Pancreas (tissue), 10 donors: ENCODE data around the gene IL17D. TPM values are rescaled to one million over a fixed set of nuclear protein-coding genes. Genes with fewer than 3 reads are reported as not detected.

Experiments
- ATAC-seq, 4 donors: fragments of 200-7000 bp; cut with Tn5 transposase; one replicate each; pipeline versions ENCODE4 v1.8.0 to v1.9.1; 2020; ENCODE audit warnings: mild to moderate bottlenecking in 4 of 4, moderate library complexity in 4 of 4
- DNase-seq, 6 donors: peaks; one replicate each; pipeline ENCODE4 v3.0.0-alpha.2; 2020
- FAIRE-seq: peaks from 2 replicates; lab custom pipeline; 2012; peaks lifted over from hg19 to GRCh38; lab: Jason Lieb, UNC
- H3K27ac ChIP-seq, 4 donors: fragments of 200-600 bp; sonication (generic); 1 replicate in 3 of 4; 2 replicates in 1 of 4; pipeline versions ENCODE4 v1.5.0 to v1.8.0; 2020
- H3K27me3 ChIP-seq, 4 donors: fragments of 200-600 bp; one replicate each; pipeline ENCODE4 v1.8.0; 2021
- H3K36me3 ChIP-seq, 3 donors: fragments of 200-600 bp; sonication (generic) in 1 of 3; one replicate each; pipeline versions ENCODE4 v1.5.0 to v1.8.0; 2020 to 2021
- H3K4me1 ChIP-seq, 3 donors: fragments of 200-600 bp; one replicate each; pipeline ENCODE4 v1.8.0; 2021
- H3K4me3 ChIP-seq, 4 donors: fragments of 200-600 bp; sonication (generic) in 2 of 4; one replicate each; pipeline versions ENCODE4 v1.5.0 to v1.8.0; 2020 to 2021
- H3K9me3 ChIP-seq, 4 donors: fragments of 200-600 bp; one replicate each; pipeline ENCODE4 v1.8.0; 2021
- CTCF ChIP-seq, 4 donors: fragments of 200-600 bp; sonication (generic) in 3 of 4; IDR thresholded peaks; one replicate each; pipeline versions ENCODE4 v1.5.0 to v1.8.0; 2021; ENCODE audit warnings: antibody characterized with exemption in 4 of 4
- WGBS, 2 donors: extraction: QIAGEN DNeasy Blood & Tissue Kit; methylation state at CpG; one replicate each; pipeline ENCODE4 v1.1.7; 2013; 5-methylcytosine and 5-hydroxymethylcytosine counted together
- intact Hi-C, 3 donors: fragments of 100-400 bp; cut with DNase I; formaldehyde crosslinking; loops; one replicate each; pipeline versions ENCODE4 v1.11.1 to v1.14.2; 2022
- polyA plus RNA-seq, 2 donors: library from polyadenylated mRNA; stranded (reverse); fragments of 200-250 nt; gene quantifications; one replicate each; pipeline ENCODE4 v1.2.3, GENCODE V29; 2013
- total RNA-seq, 6 donors: library from RNA; stranded (reverse); fragmentation: NEBNext Ultra II Directional in 4 of 6; extraction: Animal tissue kit (Norgen Biotek cat#: 25700) in 4 of 6; gene quantifications; one replicate each; pipeline versions ENCODE4 v1.2.1 to v1.2.4, GENCODE V29; 2021 to 2023
- donor health status: healthy with polysubstance abuse.
- donor health status: DM: no; HTN: no; CAD: no; lungs with moderate emphysema.
- donor health status: DM: no; HTN: no; CAD: no.
- donor health status: control.
- donor health status: control.
- donor health status: Bipolar disorder and iron deficiency.
- donor health status: DM: yes; HTN: yes; CAD: no.
- donor health status: DM: no; HTN: no; CAD: no.
- donor health status: DM: no; HTN: no; CAD: no.
- donor health status: DM: yes; HTN: yes; CAD: no.

Gene IL17D
- total and polyA plus RNA-seq, 8 donors = 0.35 to 0.71 (median 0.48) TPM

- H3K9me3 ChIP-seq = no peaks in the 10 kb centered on the region
Measured at GRCh38 chr13:20713014-20713376, 9.5 kb downstream of the IL17D start.

GRCh38 chr13:20713751-20714150, 10.3 kb downstream of the IL17D start:
- intact Hi-C loops = loop anchor here in 1 of 3 donors (10.0 kb wide), 3 partner anchors 121 to 219 kb away; no protein-coding TSS in a partner anchor
- DNase-seq (no peak), FAIRE-seq (no peak), ATAC-seq (peak in 1 of 4 donors; percentile 20)
- 62 to 72% methylated on average over 11 of the region's 11 CpGs for WGBS, 2 donors
- Histone ChIP-seq H3K9me3 (no peaks in the 10 kb centered on the region), H3K27me3 (no peaks in the 10 kb centered on the region), H3K4me1 (no peaks in the 10 kb centered on the region), H3K27ac (no peak overlapping the region), H3K4me3 (no peak overlapping the region), H3K36me3 (no peaks in the 10 kb centered on the region)
- no peak for TF ChIP-seq CTCF (IDR thresholded peaks at IDR 0.05)

More at GRCh38 chr13:20713014-20713376, 9.5 kb downstream of the IL17D start:
- intact Hi-C loops = loop anchor here in 1 of 3 donors (10.0 kb wide), 3 partner anchors 122 to 218 kb away; no protein-coding TSS in a partner anchor
- DNase-seq (no peak), ATAC-seq (peak in 3 of 4 donors; percentile 13 to 40 (median 21)), FAIRE-seq (no peak)
- Histone ChIP-seq H3K4me1 (no peaks in the 10 kb centered on the region), H3K27me3 (no peaks in the 10 kb centered on the region), H3K4me3 (peak overlapping the region in 1 of 4 donors; percentile 12), H3K36me3 (no peaks in the 10 kb centered on the region), H3K27ac (no peak overlapping the region)
- 16 to 23% methylated on average over 11 of the region's 11 CpGs for WGBS, 2 donors
- no peak for TF ChIP-seq CTCF (IDR thresholded peaks at IDR 0.05)

DNA sequence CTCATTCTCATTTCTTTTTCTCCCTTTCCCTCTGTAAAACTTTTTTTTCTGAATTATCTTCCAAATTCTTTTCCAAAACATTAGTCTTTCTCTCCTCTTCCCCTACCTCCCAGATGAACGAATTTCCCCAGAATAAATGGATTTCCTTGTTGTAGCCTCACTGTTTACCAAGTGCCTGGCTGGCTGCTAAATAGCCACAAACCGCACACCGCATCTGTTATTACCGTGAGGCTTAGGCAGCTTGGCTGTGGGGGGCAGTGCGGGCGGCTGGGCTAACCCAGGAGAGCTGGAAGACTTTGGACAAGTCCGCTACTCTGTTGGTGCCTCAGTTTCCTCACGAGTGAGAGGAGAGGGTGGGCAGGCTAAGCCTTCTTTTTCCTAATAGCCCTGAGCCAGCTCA, 10.7 kb downstream of the IL17D start:
- intact Hi-C loops = loop anchor here in 1 of 3 donors (10.0 kb wide), 3 partner anchors 121 to 219 kb away; no protein-coding TSS in a partner anchor
- FAIRE-seq (no peak), DNase-seq (no peak), ATAC-seq (peak in 2 of 4 donors; percentile 4 to 8)
- H3K9me3 ChIP-seq = no peaks in the 10 kb centered on the region
- H3K4me1 ChIP-seq = no peaks in the 10 kb centered on the region
- H3K27ac ChIP-seq = no peak overlapping the region
- no peak overlapping the region for H3K4me3 ChIP-seq
- no peaks in the 10 kb centered on the region for H3K27me3 ChIP-seq
- WGBS, 2 donors = 55 to 66% methylated on average over 8 of the region's 8 CpGs
- H3K36me3 ChIP-seq = no peaks in the 10 kb centered on the region
- TF ChIP-seq CTCF (IDR thresholded peaks at IDR 0.05) = no peak

DNA sequence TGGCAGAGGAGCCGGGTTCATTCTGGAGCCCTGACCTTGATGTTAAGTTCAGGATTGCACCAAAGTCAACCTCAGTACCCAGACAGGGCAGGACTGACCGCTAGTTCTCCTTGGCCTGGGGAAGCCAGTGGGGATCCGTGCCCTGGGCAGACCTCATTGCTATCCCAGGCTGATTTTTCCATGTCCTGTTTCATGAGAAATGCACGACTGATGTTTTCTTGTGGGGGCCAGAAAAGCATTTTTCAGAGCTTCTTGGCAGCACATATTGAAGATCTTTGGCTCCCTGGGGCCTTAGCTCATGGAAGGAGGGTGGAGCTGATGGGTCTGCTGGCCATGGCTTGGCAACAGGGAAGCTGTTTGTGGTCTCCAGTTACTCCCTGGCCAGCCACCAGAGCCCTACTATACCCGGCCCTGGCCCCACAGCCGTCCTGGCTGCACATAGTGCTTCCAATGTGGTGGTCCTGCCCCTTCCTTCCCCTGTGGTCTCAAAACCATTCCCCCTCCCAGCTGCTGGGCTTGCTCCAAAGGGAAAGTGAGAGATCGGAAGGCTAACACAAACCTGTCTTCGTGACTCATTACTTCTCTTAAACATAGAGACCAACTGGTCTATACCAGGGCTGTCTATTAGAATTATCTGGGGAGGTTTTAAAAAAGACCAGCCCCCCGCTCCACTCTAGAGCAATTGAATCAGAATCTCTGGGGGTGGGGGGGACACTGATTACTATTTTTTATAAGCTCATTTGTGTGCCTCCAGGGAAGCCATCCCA, 11.2 kb downstream of the IL17D start:
- Histone ChIP-seq H3K4me3 (no peak overlapping the region), H3K27ac (no peak overlapping the region), H3K4me1 (no peaks in the 10 kb centered on the region), H3K9me3 (no peaks in the 10 kb centered on the region), H3K27me3 (no peaks in the 10 kb centered on the region), H3K36me3 (no peaks in the 10 kb centered on the region)
- TF ChIP-seq CTCF (IDR thresholded peaks at IDR 0.05) = no peak
- 63 to 74% methylated on average over 9 of the region's 9 CpGs for WGBS, 2 donors
- intact Hi-C loops = loop anchor here in 1 of 3 donors (10.0 kb wide), 3 partner anchors 120 to 220 kb away; no protein-coding TSS in a partner anchor
- ATAC-seq (peak in 3 of 4 donors; percentile 10 to 36 (median 30)), FAIRE-seq (no peak), DNase-seq (no peak)

GRCh38 chr13:20715330-20715712, 11.8 kb downstream of the IL17D start:
- no peak overlapping the region for H3K4me3 ChIP-seq
- ATAC-seq (no peak), DNase-seq (no peak), FAIRE-seq (no peak)
- no peaks in the 10 kb centered on the region for H3K27me3 ChIP-seq
- H3K36me3 ChIP-seq = no peaks in the 10 kb centered on the region
- H3K4me1 ChIP-seq = no peaks in the 10 kb centered on the region
- intact Hi-C loops = loop anchor here in 1 of 3 donors (10.0 kb wide), 3 partner anchors 119 to 221 kb away; no protein-coding TSS in a partner anchor
- no peaks in the 10 kb centered on the region for H3K9me3 ChIP-seq
- no peak for TF ChIP-seq CTCF (IDR thresholded peaks at IDR 0.05)
- WGBS, 2 donors = 59 to 71% methylated on average over 6 of the region's 6 CpGs
- no peak overlapping the region for H3K27ac ChIP-seq
